ENCODE measurements around the gene G6PC2. TPM values are rescaled to one million over a fixed set of nuclear protein-coding genes. Genes with fewer than 3 reads are reported as not detected.

The G6PC2 gene
- total and polyA plus RNA-seq, 2 of the 8 experiments (the other 6 are each of a cell fraction or from before 2014, with no cell fraction given), result not detected

GRCh38 chr2:168855601-168856000 is 45.5 kb upstream of the G6PC2 start:
- H3K27ac ChIP-seq (ENCODE audit: low read depth, low read length), result no peak overlapping the region
- no peaks in the 10 kb centered on the region for H3K9me3 ChIP-seq (ENCODE audit: insufficient read depth in 2 of 2, low read depth in 1 of 2, low read length in 1 of 2)
- POLR2A ChIA-PET (ENCODE audit: partially characterized antibody), result no interaction called here
- H2BK15ac ChIP-seq (ENCODE audit: low read length), result no peak overlapping the region
- no peak for TF ChIP-seq SRF (IDR thresholded peaks at IDR 0.05; ENCODE audit: low read depth, low read length)
- H2BK5ac ChIP-seq (ENCODE audit: low read depth, low read length), result no peak overlapping the region
- CTCF ChIA-PET (ENCODE audit: partially characterized antibody), result no interaction called here
- no peak overlapping the region for H3K14ac ChIP-seq (ENCODE audit: insufficient read length)
- H4K20me1 ChIP-seq (replicated peaks in 1 of 2; ENCODE audit: control insufficient read depth in 1 of 2, insufficient read depth in 2 of 2, low read length in 2 of 2), result no peaks in the 10 kb centered on the region
- H3K79me1 ChIP-seq (ENCODE audit: low read depth, low read length), result no peaks in the 10 kb centered on the region
- H4K8ac ChIP-seq (ENCODE audit: extremely low read depth, insufficient read depth, low read length), result no peak overlapping the region
- WGBS, 2 experiments (ENCODE audit: extremely low coverage in 1 of 2, insufficient coverage in 1 of 2, insufficient read length in 1 of 2, insufficient replicate concordance in 2 of 2, low coverage in 1 of 2, low lambda C conversion rate in 2 of 2, missing lambda C conversion rate in 1 of 2), result 87% methylated on average over 3 of the region's 3 CpGs; no CpG with 5 or more reads in 1 of the 2 experiments
- no peaks in the 10 kb centered on the region; a peak in 1 of 8 replicates for H3K36me3 ChIP-seq (ENCODE audit: control insufficient read depth in 2 of 4, insufficient read depth in 4 of 4, low read length in 3 of 4)
- H3K23ac ChIP-seq (ENCODE audit: insufficient read length), result no peak overlapping the region
- no peak overlapping the region for H3K4ac ChIP-seq (replicated peaks; ENCODE audit: insufficient read length, low read depth, low read length)
- no peaks in the 10 kb centered on the region for H3K23me2 ChIP-seq (ENCODE audit: low read depth, low read length)
- H3K4me3 ChIP-seq (ENCODE audit: extremely low read depth in 1 of 4, insufficient read depth in 2 of 4, low read depth in 3 of 4, low read length in 4 of 4), result no peak overlapping the region
- H2BK120ac ChIP-seq (replicated peaks; ENCODE audit: low read depth, low read length), result no peak overlapping the region
- H2AK5ac ChIP-seq (ENCODE audit: low read depth, low read length), result no peak overlapping the region
- H3K4me1 ChIP-seq (replicated peaks in 1 of 4; ENCODE audit: control insufficient read depth in 3 of 4, insufficient read depth in 4 of 4, low read length in 3 of 4), result peaks cover 0 to 5% (median 0%) of the 10 kb centered on the region in 4 experiments; a peak in 1 of 7 replicates
- FAIRE-seq (no peak), DNase-seq (ENCODE audit: low read depth in 1 of 2, low spot score in 2 of 2) (no peak)
- no peaks in the 10 kb centered on the region for H3K79me2 ChIP-seq (ENCODE audit: control insufficient read depth in 1 of 2, insufficient read depth in 2 of 2, low read length in 2 of 2)
- H3K56ac ChIP-seq (replicated peaks; ENCODE audit: insufficient read length, low read depth, low read length), result no peak overlapping the region
- H3K18ac ChIP-seq (ENCODE audit: extremely low read depth, low read length), result no peak overlapping the region
- H3K27me3 ChIP-seq (replicated peaks in 1 of 4; ENCODE audit: control insufficient read depth in 3 of 4, extremely low read depth in 1 of 4, insufficient read depth in 3 of 4, low read length in 3 of 4), result no peaks in the 10 kb centered on the region
- no peak overlapping the region for H3K9ac ChIP-seq (replicated peaks in 1 of 4; ENCODE audit: extremely low read depth in 1 of 4, low read depth in 3 of 4, low read length in 3 of 4)
- no peak overlapping the region for H4K5ac ChIP-seq (ENCODE audit: insufficient read length, low read depth, low read length)
- no peak overlapping the region for H3K4me2 ChIP-seq (ENCODE audit: insufficient read depth in 1 of 2, low read depth in 2 of 2, low read length in 2 of 2)
- no peak overlapping the region for H2AFZ ChIP-seq (ENCODE audit: low read length)
- H2BK12ac ChIP-seq (ENCODE audit: low read depth, low read length), result no peak overlapping the region
- no peak overlapping the region for H4K91ac ChIP-seq (replicated peaks; ENCODE audit: insufficient read length, low read length)
- H2BK20ac ChIP-seq (ENCODE audit: low read length), result no peak overlapping the region
